Pancreas (tissue), 10 donors: ENCODE results near the gene DIP2A. TPM values are rescaled to one million over a fixed set of nuclear protein-coding genes. Genes with fewer than 3 reads are reported as not detected.

Source experiments
- ATAC-seq, 4 donors: fragments of 200-7000 bp; cut with Tn5 transposase; one replicate each; pipeline versions ENCODE4 v1.8.0 to v1.9.1; 2020; ENCODE audit warnings: mild to moderate bottlenecking in 4 of 4, moderate library complexity in 4 of 4
- DNase-seq, 6 donors: peaks; one replicate each; pipeline ENCODE4 v3.0.0-alpha.2; 2020
- FAIRE-seq: peaks from 2 replicates; lab custom pipeline; 2012; peaks lifted over from hg19 to GRCh38; lab: Jason Lieb, UNC
- H3K27ac ChIP-seq, 4 donors: fragments of 200-600 bp; sonication (generic); 1 replicate in 3 of 4; 2 replicates in 1 of 4; pipeline versions ENCODE4 v1.5.0 to v1.8.0; 2020
- H3K27me3 ChIP-seq, 4 donors: fragments of 200-600 bp; one replicate each; pipeline ENCODE4 v1.8.0; 2021
- H3K36me3 ChIP-seq, 3 donors: fragments of 200-600 bp; sonication (generic) in 1 of 3; one replicate each; pipeline versions ENCODE4 v1.5.0 to v1.8.0; 2020 to 2021
- H3K4me1 ChIP-seq, 3 donors: fragments of 200-600 bp; one replicate each; pipeline ENCODE4 v1.8.0; 2021
- H3K4me3 ChIP-seq, 4 donors: fragments of 200-600 bp; sonication (generic) in 2 of 4; one replicate each; pipeline versions ENCODE4 v1.5.0 to v1.8.0; 2020 to 2021
- H3K9me3 ChIP-seq, 4 donors: fragments of 200-600 bp; one replicate each; pipeline ENCODE4 v1.8.0; 2021
- WGBS, 2 donors: extraction: QIAGEN DNeasy Blood & Tissue Kit; methylation state at CpG; one replicate each; pipeline ENCODE4 v1.1.7; 2013; 5-methylcytosine and 5-hydroxymethylcytosine counted together
- intact Hi-C, 3 donors: fragments of 100-400 bp; cut with DNase I; formaldehyde crosslinking; loops; one replicate each; pipeline versions ENCODE4 v1.11.1 to v1.14.2; 2022
- polyA plus RNA-seq, 2 donors: library from polyadenylated mRNA; stranded (reverse); fragments of 200-250 nt; gene quantifications; one replicate each; pipeline ENCODE4 v1.2.3, GENCODE V29; 2013
- total RNA-seq, 6 donors: library from RNA; stranded (reverse); fragmentation: NEBNext Ultra II Directional in 4 of 6; extraction: Animal tissue kit (Norgen Biotek cat#: 25700) in 4 of 6; gene quantifications; one replicate each; pipeline versions ENCODE4 v1.2.1 to v1.2.4, GENCODE V29; 2021 to 2023
- TF ChIP-seq, protein P1 (sequence below), 4 donors: fragments of 200-600 bp; sonication (generic) in 3 of 4; IDR thresholded peaks; one replicate each; pipeline versions ENCODE4 v1.5.0 to v1.8.0; 2021; ENCODE audit warnings: antibody characterized with exemption in 4 of 4
- donor health status: healthy with polysubstance abuse.
- donor health status: DM: no; HTN: no; CAD: no; lungs with moderate emphysema.
- donor health status: DM: no; HTN: no; CAD: no.
- donor health status: control.
- donor health status: control.
- donor health status: Bipolar disorder and iron deficiency.
- donor health status: DM: yes; HTN: yes; CAD: no.
- donor health status: DM: no; HTN: no; CAD: no.
- donor health status: DM: no; HTN: no; CAD: no.
- donor health status: DM: yes; HTN: yes; CAD: no.

Gene DIP2A
- total and polyA plus RNA-seq, 8 donors, result 12.1 to 28.7 (median 18.4) TPM

DNA sequence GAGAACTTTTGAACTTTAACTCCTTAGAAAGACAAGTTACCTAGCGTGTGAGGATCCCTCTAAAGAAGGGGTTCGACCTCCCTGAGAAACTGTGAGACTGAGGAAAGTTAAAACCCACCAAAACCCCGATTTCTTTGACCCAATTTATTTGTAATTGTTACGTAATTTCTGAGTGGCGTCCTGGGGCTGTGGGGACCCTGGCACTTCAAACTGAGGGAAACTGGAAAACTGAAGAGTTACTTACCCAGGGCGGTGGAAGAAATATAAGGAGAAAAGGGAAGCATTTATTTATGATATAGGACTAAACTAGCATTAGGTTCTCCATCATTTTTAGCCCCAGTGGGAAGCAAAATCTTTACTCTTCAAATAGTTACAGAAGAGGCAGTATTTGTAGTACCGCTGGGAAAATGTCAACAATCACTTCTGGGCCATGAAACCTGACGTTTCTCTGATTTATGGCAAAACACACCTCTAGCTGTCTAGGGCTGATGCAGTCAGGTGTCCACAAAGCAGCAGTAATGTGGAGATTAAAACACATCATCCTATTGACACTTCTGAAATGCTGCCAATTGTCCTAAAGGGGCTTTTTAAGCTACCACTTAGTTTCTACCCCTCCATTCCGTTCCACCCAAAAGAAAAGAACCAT lies 145.8 kb downstream of the DIP2A start:
- Histone ChIP-seq H3K4me3 (no peak overlapping the region), H3K4me1 (no peaks in the 10 kb centered on the region), H3K27me3 (no peaks in the 10 kb centered on the region), H3K9me3 (no peaks in the 10 kb centered on the region), H3K27ac (no peak overlapping the region), H3K36me3 (no peaks in the 10 kb centered on the region)
- ATAC-seq (peak in 1 of 4 donors; percentile 11), DNase-seq (no peak), FAIRE-seq (no peak)
- intact Hi-C loops, result no loop called here
- WGBS, 2 donors, result 62 to 72% methylated on average over 9 of the region's 9 CpGs
- TF ChIP-seq, protein P1, sequence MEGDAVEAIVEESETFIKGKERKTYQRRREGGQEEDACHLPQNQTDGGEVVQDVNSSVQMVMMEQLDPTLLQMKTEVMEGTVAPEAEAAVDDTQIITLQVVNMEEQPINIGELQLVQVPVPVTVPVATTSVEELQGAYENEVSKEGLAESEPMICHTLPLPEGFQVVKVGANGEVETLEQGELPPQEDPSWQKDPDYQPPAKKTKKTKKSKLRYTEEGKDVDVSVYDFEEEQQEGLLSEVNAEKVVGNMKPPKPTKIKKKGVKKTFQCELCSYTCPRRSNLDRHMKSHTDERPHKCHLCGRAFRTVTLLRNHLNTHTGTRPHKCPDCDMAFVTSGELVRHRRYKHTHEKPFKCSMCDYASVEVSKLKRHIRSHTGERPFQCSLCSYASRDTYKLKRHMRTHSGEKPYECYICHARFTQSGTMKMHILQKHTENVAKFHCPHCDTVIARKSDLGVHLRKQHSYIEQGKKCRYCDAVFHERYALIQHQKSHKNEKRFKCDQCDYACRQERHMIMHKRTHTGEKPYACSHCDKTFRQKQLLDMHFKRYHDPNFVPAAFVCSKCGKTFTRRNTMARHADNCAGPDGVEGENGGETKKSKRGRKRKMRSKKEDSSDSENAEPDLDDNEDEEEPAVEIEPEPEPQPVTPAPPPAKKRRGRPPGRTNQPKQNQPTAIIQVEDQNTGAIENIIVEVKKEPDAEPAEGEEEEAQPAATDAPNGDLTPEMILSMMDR (IDR thresholded peaks at IDR 0.05), result no peak

DNA sequence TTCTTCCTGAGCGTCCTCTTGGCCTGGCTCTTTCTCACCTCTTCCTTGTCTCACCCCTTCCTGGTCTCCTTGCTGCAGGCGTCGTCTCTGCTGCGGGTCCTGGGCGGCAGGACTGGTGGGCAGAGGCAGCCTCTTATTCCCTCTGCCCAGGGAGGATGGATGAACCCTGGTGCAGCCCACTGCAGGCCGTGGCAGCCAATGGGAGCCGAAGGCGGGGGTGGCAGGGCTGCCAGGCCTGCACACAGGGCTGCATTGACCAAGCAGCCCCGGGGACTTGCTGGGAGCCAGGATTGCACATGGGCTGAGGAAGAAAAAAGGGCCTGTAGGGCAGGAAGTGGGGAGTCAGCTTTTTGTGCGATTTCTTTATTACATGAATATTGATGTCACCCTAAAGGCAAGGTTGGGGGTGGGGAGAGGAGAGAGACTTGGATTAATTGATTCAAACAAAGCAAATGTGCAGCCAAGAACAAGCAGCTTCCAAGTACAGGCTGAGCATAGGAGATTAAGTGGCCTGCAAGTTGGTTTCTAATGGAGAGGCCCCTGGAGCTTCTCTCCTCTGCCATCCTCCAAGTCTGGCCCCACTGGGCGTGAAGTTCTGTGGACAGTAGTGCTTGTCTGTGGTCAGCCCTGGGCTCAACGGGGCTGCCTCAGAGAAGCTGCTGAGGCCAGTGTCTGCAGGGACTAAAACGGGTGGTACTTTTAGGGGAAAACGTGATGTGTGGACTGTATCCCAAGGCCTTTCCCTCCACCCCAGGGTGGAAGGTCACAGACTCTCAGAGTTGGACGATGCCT lies 146.5 kb downstream of the DIP2A start, which contains the start of gene S100B:
Gene S100B, minus strand, starts transcription at position 108 of the 792 bp plus-strand sequence. CDS start 2,667 bp downstream, outside the sequence.
- DNase-seq (no peak), FAIRE-seq (no peak), ATAC-seq (peak in 3 of 4 donors; percentile 49 to 82 (median 62))
- H3K27ac ChIP-seq, result peak within 1 kb of the TSS in 1 of 4 donors; percentile 37
- intact Hi-C loops, result no loop called here
- no peaks in the 10 kb centered on the region for H3K4me1 ChIP-seq
- TF ChIP-seq, protein P1 (IDR thresholded peaks at IDR 0.05), result no peak
- no peaks in the 10 kb centered on the region for H3K27me3 ChIP-seq
- no peaks in the 10 kb centered on the region for H3K9me3 ChIP-seq
- H3K4me3 ChIP-seq, result no peak within 1 kb of the TSS
- no peaks in the 10 kb centered on the region for H3K36me3 ChIP-seq
- 62 to 76% methylated on average over 15 of the region's 15 CpGs for whole genome bisulfite sequencing, 2 donors

DNA sequence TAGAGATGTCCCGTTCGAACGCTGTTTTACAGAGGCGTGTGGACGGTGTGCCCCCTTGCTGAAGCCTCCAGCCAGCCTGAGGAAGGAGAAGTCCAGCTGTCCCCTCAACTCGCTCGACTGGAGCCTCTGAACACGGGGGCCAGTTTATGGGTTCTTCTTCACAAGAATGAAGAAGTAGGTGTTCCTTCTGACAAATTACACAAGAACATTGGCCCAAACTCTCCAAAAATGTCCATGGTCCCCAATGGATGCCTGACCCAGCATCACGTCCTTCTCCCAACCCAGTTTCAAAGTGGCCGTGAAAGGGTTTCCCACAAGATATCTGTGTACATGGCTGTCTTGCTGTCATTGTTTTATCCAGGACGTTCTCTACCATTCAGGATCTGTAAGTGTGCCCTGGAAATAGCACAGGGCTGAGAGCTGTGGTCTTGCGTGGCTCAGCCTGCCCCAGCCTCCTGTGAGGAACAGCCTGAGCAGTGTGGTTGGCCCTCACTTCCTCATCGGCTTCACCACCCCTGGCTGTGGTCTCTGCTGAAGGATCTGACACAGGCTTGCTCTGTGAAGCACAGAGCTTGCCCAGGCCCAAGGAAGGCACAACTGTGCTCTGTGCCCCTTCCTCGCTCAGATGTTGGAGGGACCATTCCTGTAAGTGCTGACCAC lies 147.2 kb downstream of the DIP2A start:
- Histone ChIP-seq H3K36me3 (no peaks in the 10 kb centered on the region), H3K27me3 (no peaks in the 10 kb centered on the region), H3K27ac (peak overlapping the region in 1 of 4 donors; percentile 37), H3K4me3 (no peak overlapping the region), H3K9me3 (no peaks in the 10 kb centered on the region), H3K4me1 (no peaks in the 10 kb centered on the region)
- DNase-seq (peak in 1 of 6 donors; percentile 47), FAIRE-seq (no peak), ATAC-seq (peak in 3 of 4 donors; percentile 38 to 87 (median 77))
- 73 to 78% methylated on average over 14 of the region's 14 CpGs for WGBS, 2 donors
- TF ChIP-seq, protein P1 (IDR thresholded peaks at IDR 0.05), result no peak
- intact Hi-C loops, result no loop called here

DNA sequence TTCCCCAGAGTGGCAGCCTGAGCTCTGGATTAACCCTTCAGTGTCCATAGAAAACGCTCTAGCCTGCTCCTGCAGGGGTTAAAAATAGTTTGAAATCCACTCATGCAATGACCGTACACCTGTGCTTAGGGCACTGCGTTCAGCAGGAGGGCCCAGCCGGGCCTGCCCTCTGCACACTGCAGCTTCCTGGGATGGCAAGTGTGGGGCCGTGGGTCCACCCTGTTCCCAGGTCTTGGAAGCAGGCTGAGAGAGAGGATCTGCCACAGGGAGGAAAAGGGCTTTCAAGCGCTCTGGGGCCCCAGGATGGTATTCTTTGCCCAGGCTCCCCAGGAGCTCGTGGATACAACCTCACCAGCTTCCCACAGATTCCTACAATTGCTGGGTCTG lies 147.7 kb downstream of the DIP2A start:
- H3K4me3 ChIP-seq, result no peak overlapping the region
- H3K27ac ChIP-seq, result no peak overlapping the region
- DNase-seq (no peak), FAIRE-seq (no peak), ATAC-seq (peak in 1 of 4 donors; percentile 8)
- TF ChIP-seq, protein P1 (IDR thresholded peaks at IDR 0.05), result no peak
- no peaks in the 10 kb centered on the region for H3K36me3 ChIP-seq
- H3K9me3 ChIP-seq, result no peaks in the 10 kb centered on the region
- intact Hi-C loops, result no loop called here
- H3K4me1 ChIP-seq, result no peaks in the 10 kb centered on the region
- WGBS, 2 donors, result 67 to 73% methylated on average over 7 of the region's 7 CpGs
- no peaks in the 10 kb centered on the region for H3K27me3 ChIP-seq
